ENCODE results near the gene HK1.

HK1 gene

DNA sequence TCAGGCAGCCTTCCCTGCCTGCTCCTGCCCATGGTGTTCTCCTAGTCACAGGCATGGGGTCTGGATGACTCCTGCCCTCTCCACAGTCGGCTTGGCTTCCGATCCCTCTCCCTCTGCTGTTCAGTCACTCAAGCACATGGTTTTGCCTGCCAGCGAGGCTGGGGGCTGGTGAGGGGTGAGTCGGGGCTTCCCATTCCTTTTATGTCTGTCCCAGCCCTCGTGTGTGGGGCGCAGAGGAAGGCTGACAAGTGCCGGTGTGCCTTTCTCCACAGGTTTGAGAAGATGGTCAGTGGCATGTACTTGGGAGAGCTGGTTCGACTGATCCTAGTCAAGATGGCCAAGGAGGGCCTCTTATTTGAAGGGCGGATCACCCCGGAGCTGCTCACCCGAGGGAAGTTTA is 98.4 kb downstream of the HK1 start:
- no peak for DNase-seq (ENCODE audit: low read depth)

DNA sequence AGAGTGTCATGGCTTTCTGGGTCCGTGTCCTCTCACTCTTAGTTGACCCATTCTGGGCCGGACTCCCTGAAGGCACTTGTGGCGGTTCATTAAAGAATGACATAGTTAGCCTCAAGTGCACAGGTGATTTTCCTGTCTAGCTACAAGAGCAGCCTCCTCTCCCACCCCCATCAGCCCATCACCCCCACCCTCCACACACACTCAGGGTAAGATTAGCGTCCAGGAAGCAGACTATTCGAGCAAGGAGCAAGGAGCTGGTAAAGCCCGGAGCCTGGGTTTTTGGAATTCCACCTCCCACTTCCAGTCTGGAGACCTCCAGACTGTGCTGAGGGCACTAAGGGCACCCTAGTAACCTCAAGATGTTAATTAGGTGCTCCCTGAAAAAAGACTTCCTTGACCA is 98.9 kb downstream of the HK1 start:
- no peak for DNase-seq (ENCODE audit: low read depth)

DNA sequence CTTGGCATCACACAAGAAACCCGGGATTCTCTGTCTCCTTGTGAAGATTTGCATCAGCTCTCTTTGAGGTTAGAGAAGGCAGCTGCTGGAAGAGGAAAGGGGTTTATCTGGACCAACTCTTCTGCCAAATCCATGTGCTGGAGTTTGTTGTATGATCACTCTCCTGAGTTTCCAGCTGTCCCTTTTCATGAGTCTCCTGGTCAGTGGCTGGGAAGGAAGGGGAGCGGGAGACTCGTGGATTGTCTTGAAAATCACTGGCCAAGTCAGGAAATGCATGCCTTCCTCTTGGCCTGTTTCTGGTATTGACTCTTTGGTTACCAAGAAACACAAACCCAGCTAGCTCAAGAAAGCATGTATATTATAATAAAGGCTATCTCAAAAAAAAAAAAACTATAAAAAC is 99.6 kb downstream of the HK1 start:
- no peak for DNase-seq (ENCODE audit: low read depth)

DNA sequence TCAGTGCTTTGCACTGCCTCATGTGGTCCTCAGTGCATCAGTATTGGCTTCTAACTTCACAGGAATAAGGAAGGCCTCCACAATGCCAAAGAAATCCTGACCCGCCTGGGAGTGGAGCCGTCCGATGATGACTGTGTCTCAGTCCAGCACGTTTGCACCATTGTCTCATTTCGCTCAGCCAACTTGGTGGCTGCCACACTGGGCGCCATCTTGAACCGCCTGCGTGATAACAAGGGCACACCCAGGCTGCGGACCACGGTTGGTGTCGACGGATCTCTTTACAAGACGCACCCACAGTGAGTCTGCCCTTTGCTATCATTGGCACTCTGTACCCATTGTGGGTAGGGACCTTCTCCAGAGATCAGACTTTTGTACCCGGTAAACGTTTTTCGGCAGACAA is 101.5 kb downstream of the HK1 start:
- no peak for DNase-seq (ENCODE audit: low read depth)

DNA sequence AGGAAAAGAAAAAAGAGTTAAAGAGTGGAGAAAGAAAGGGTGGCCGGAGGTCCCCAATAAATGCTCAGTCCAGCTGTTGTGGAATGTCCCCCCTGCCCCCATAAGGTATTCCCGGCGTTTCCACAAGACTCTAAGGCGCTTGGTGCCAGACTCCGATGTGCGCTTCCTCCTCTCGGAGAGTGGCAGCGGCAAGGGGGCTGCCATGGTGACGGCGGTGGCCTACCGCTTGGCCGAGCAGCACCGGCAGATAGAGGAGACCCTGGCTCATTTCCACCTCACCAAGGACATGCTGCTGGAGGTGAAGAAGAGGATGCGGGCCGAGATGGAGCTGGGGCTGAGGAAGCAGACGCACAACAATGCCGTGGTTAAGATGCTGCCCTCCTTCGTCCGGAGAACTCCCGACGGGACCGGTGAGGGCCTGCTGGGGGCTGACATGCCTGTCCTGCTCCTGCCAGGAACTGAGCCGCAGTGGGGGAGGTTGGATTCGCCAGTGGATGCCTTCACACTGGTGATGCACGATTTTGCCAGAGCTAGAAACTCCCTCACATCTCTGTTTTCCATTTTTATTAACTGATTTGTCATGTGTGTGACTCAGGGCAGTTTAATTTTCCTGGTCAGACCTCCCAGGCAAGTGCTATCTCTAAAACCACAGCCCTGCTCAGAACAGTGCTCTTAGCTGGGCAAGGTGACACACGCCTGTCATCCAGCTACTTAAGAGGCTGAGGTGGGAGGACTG is 104.3 kb downstream of the HK1 start:
- no peak for DNase-seq (ENCODE audit: low read depth)

DNA sequence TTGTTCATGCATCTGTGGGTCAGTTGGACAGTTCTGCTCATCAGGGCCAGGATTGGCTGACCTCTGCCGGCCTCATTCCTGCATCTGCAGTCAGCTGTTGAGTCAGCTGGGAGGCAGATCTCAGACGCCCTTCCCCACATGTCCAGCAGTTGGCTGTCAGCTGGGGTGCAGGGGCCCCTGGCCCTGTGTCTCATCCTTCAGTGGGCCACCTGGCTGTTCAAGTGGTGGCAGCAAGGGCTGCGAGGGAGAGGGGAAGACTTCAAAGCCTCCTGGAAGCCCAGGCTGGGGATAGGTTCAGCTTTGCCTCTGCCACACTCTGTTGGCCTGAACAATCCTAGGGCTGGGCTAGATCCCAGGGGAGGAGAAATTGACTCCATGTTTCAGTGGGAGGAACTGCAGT is 105.3 kb downstream of the HK1 start:
- DNase-seq (ENCODE audit: low read depth), result no peak

DNA sequence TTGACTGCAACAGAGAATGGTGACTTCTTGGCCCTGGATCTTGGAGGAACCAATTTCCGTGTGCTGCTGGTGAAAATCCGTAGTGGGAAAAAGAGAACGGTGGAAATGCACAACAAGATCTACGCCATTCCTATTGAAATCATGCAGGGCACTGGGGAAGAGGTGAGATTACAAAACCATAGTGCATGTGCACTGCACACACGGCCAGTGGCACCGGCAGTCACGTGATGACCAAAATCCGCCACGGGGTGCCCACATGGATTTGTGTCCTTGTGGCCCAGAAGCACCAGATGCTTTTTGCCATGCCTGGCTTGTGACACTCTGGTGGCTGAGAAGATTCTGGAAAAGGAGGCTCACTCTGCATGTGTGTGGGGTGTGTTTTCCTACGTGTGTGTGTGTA is 106.0 kb downstream of the HK1 start:
- no peak for DNase-seq (ENCODE audit: low read depth)

DNA sequence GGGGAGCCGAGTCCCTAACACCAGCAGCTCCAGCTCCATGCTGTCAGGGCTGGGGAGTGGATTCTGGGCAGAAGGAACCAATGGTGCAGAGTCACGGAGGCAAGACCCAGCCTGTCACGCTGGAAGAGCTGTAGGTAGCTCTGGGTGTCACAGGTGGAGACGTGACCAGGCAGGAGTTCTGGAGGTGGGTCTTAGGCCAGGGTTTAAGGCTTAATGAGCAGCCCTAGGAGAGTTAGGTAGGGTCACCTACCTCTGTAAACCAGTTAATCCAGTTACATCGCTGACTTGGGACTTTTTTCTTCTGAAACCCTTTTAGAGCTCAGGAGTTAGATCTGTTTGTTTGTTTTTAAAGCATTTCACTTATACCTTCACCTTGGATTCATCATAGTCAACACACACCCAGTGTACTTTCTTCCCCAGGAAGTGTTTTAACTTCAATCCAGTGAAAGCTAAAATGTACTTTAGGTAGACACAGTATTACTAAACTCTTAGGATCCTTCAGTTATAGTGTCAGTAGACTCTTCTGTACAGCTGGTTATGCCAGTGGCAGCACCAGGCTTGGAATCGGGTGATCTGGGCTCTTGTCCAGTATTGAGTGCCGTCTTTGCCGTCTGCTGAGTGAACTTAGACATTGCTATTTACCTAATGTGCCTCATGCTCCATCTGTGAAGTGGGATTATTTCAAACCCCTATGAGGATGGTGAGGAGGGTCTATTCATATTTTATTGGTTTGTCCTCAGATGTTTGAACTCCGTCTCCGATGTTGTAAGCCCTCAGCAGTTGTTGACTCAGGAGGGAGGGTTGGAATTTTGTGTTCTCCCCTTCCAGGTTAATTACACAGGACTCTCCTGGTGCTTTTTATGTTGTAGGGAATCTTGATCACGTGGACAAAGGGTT is 107.4 kb downstream of the HK1 start:
- DNase-seq (ENCODE audit: low read depth), result no peak

DNA sequence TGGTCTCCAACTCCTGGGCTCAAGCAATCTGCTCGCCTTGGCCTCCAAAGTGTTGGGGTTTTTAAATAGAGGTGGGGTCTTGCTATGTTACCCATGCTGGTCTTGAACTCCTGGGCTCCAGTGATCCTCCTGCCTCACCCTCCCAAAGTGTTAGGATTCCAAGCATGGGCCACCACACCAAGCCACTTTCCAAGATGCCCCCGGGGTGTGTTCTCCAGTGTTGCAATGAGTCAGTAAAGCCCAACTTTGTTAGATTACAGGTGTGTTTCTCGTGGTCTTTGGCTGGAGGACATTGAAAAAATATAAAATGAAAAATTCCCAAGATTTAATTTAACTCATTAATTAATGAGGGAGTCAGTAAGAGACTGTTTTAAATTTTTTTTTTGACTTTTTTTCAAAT is 109.2 kb downstream of the HK1 start:
- no peak for DNase-seq (ENCODE audit: low read depth)

DNA sequence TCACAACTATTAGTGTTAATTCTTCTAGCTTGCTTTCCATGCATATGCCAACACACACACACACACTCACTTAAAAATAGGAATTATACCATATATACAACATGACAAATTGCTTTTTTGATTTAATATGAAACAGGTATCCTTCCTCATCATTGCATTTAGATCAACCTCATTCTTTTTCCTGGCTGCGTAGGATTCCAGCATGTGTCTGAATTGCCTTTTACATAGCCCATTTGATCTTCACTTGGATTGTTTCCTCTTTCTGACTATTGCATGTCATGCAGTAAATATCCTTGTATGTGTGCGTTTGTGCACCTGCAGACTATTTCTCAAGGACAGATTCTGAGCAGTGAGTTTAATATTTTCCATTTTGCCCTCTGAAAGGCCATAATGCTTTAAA is 110.2 kb downstream of the HK1 start:
- no peak for DNase-seq (ENCODE audit: low read depth)

DNA sequence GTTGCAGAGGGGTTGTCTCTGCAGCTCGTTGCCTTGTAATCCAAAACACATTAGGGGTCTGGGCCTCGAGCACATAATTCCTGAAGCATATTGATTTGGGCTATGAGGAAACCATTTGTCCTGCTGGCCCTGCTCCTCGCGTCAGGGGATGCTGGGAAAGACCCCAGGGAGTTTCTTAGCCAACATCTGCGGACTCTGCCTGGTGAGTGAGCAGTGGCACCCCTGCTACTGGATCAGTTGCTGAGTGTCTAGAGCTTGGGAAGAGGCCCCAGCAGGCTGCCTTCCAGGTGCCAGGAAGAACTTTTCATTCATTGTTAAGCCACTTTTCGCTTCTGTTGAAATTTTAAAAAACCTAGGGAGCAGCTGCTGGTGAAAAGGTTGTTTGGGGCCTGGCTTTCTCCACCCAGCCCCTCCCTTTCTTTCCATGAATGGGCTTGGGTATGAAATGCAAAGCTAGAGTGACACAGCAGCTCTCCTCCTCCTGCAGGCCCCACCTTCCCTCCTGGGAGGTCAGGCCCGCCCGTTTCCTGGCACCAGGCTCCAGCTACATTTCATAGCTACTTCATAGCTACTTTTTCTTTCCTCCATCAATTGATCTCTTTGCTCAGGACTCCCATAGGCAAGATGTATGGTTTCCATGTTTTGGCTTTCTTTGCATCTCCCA is 111.7 kb downstream of the HK1 start:
- DNase-seq (ENCODE audit: low read depth), result no peak

DNA sequence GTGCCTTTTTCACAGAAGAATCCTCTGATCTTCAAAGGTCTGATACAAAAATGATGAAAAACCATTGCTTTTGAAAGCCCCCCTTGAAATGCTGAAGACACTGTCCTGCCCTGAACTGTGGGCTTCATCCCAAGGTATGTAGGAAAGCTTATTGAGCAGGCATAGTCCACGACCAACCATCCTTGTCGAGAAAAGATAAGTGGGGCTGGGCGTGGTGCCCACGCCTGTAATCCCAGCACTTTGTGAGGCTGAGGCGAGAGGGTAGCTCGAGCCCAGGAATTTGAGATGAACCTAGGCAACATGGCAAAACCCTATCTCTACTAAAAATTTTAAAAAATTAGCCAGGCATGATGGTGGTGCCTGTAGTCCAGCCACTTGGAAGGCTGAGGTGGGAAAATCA is 112.9 kb downstream of the HK1 start:
- no peak for DNase-seq (ENCODE audit: low read depth)

DNA sequence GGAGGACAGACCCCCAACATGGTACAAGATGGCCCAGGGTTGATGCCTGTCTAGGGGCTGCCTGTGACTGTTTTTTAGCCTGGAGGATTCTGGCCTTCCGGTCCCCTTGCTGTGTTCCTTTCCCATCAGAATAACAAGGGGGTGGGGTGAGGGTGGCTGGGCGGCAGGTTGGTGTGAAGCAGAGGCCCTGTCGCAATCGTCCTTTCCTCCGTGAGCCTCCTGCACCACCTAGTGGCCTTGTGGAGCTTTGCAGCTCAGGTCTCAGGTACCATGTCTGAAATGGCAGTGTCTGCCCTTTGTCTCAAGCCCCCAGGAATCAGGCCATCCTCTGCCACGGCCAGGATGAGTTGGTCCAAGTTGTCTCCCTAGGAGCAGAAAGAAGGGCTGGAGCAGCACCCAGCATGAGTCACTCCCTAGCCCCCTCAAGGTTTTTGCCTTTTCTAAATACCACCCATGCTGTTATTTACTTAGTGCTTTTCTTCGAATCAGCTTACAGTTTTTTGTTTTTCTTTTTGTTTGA is 114.2 kb downstream of the HK1 start:
- DNase-seq (ENCODE audit: low read depth), result peak; percentile 46

DNA sequence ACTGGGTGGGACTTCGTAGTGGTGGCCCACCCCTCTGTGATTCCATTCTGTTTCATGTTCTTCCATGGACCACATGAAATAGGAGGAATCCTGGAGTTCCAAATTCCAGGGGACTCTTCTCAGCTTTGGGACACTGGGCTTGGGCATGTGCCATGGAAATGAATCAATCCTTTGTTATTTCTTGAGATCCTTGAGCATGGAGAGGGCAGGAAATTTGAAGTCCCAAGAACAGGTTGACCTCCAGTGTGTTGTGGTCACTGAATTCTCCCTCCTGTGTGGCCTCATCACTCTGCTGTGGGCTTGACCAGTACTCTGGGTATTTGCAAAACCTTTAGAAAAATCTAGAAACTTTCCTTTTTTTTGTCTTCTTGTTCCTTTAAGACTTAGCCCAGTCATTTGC is 115.7 kb downstream of the HK1 start:
- DNase-seq (ENCODE audit: low read depth), result no peak

DNA sequence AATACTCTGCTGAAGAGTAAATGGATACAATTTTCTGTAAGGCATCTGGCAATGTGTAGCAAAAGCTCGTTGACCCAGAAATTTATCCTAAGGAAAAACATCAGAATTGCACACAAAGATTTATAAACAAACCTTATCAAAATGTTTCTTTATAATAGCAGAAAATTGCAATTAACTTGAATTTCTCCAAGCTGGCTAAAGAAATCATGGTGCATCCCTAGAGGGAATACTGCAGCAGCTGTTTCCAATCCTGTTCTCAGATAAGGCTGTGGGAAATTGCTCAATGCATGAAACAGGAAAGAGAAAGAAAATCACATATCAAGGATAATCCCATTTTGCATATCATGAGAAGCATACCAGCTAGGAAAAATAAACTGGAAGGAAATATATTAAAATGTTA is 119.7 kb downstream of the HK1 start:
- no peak for DNase-seq (ENCODE audit: low read depth)

DNA sequence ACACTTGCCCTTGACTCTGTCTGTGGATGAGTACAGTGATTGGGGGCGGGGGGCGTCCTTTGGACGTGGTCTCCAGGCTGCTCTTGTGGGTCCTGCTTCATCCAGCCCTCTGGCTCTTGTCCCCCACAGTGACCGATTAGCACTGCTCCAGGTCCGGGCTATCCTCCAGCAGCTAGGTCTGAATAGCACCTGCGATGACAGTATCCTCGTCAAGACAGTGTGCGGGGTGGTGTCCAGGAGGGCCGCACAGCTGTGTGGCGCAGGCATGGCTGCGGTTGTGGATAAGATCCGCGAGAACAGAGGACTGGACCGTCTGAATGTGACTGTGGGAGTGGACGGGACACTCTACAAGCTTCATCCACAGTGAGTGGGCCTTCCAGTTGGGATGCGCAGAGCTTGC is 120.2 kb downstream of the HK1 start:
- no peak for DNase-seq (ENCODE audit: low read depth)

DNA sequence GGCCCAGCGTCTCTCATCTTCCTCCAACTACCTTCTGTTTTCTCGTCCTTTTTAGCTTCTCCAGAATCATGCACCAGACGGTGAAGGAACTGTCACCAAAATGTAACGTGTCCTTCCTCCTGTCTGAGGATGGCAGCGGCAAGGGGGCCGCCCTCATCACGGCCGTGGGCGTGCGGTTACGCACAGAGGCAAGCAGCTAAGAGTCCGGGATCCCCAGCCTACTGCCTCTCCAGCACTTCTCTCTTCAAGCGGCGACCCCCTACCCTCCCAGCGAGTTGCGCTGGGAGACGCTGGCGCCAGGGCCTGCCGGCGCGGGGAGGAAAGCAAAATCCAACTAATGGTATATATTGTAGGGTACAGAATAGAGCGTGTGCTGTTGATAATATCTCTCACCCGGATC is 122.6 kb downstream of the HK1 start:
- DNase-seq (ENCODE audit: low read depth), result no peak

DNA sequence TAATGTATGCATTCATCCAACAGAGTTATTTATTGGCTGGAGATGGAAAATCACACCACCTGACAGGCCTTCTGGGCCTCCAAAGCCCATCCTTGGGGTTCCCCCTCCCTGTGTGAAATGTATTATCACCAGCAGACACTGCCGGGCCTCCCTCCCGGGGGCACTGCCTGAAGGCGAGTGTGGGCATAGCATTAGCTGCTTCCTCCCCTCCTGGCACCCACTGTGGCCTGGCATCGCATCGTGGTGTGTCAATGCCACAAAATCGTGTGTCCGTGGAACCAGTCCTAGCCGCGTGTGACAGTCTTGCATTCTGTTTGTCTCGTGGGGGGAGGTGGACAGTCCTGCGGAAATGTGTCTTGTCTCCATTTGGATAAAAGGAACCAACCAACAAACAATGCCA is 123.1 kb downstream of the HK1 start:
- DNase-seq (ENCODE audit: low read depth), result no peak

DNA sequence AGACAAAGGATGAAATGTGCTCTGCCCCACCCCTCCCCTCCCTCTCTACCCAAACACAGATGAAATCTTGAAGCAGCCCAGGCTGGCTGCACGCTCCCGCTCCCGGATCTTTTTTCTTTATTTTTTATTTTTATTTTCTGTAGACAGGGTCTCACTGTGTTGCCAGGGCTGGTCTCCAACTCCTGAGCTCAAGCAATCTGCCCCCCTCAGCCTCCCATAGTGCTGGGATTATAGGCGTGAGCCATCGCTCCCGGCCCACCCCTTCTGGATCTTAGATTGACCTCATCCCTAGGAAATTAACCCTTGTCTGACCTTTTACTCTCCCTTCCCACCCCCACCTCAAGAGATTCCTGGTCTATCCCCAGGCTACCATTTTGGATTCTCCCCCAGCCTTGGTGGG is 124.1 kb downstream of the HK1 start:
- DNase-seq (ENCODE audit: low read depth), result no peak

DNA sequence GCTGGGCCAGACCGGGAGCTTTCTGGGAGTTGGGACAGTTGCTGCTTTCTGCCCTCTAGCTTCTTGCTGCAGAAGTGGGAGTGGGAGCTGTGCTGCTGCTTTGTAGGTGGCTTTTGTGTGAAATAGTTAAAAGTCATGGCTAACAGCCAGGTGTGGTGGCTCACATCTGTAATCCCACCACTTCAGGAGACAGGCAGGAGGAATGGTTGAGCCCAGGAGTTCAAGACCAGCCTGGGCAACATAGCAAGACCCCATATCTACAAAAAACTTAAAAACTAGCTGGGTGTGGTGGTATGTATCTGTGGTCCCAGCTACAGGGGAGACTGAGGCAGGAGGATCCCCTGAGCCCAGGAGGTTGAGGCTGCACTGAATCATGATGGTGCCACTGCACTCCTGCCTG is 124.8 kb downstream of the HK1 start:
- no peak for DNase-seq (ENCODE audit: low read depth)

DNA sequence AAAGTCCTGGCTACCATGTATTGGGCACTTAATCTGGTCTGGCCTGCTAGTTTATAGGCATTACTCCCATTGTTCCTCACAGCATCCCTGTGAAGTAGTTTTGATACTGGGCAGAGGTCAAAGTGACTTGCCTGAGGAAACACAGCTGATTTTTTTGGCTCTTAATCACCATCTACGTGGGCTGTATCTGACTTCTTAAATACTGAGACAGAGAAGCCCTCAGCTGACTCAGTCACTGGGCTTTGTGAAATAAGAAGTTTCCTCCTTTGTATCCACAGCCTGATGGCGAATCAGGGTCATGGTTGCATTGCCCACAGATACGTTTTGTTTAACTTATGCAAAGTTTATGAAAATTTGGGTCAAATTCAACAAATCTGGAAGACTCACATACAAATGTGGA is 125.2 kb downstream of the HK1 start:
- DNase-seq (ENCODE audit: low read depth), result no peak

DNA sequence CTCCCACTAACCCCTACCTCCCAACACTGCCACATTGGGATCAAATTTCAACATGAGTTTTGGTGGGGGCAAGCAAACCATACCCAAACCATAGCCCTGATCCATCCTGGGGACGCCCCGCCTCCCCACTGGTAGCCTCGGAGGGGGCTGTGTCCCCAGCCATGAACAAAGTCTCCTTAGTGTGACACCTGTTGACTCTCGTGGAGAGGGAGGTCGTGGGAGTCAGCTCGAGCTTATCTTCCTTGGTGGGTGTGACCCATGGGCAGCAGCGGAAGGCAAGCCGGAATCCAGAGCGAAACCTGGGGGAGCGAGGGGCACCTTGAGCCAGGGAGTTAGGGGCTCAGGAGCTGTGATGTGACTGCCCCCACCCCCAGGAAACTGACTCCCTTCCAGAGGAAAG is 126.5 kb downstream of the HK1 start:
- no peak for DNase-seq (ENCODE audit: low read depth)

DNA sequence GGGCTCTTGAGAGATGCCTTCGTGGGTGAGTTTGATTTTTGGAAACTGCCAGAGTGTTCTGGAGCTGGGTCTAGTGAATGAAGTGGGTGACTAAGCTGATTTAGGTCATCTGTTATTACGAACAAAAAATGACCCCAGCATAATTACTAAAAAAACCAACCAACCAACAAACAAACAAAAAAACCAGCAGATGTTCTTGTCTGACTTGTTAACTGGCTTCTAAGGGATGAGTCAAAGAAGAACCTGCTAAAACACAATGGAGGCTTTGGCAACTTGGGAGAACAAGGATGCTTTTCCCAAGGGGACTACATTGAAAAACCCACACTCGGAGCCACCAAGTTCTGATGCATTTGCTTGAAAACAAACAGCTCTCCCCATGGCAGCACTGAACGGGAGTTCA is 126.9 kb downstream of the HK1 start:
- no peak for DNase-seq (ENCODE audit: low read depth)
